DMS153 treated with DMSO at 0.1 percent for 48 hours (cell line): ENCODE measurements around the gene POLR3C.
"Not testable (repeated sequence)": the region's sequence is repeated elsewhere in the genome, so short reads cannot be mapped to it uniquely, and the experiment has no call there.

Experiments
- DNase-seq: peaks from one replicate; lab custom pipeline; 2025; ENCODE audit not compliant: unreplicated experiment; lab: John Stamatoyannopoulos, UW

The POLR3C gene, protein sequence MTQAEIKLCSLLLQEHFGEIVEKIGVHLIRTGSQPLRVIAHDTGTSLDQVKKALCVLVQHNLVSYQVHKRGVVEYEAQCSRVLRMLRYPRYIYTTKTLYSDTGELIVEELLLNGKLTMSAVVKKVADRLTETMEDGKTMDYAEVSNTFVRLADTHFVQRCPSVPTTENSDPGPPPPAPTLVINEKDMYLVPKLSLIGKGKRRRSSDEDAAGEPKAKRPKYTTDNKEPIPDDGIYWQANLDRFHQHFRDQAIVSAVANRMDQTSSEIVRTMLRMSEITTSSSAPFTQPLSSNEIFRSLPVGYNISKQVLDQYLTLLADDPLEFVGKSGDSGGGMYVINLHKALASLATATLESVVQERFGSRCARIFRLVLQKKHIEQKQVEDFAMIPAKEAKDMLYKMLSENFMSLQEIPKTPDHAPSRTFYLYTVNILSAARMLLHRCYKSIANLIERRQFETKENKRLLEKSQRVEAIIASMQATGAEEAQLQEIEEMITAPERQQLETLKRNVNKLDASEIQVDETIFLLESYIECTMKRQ

DNA sequence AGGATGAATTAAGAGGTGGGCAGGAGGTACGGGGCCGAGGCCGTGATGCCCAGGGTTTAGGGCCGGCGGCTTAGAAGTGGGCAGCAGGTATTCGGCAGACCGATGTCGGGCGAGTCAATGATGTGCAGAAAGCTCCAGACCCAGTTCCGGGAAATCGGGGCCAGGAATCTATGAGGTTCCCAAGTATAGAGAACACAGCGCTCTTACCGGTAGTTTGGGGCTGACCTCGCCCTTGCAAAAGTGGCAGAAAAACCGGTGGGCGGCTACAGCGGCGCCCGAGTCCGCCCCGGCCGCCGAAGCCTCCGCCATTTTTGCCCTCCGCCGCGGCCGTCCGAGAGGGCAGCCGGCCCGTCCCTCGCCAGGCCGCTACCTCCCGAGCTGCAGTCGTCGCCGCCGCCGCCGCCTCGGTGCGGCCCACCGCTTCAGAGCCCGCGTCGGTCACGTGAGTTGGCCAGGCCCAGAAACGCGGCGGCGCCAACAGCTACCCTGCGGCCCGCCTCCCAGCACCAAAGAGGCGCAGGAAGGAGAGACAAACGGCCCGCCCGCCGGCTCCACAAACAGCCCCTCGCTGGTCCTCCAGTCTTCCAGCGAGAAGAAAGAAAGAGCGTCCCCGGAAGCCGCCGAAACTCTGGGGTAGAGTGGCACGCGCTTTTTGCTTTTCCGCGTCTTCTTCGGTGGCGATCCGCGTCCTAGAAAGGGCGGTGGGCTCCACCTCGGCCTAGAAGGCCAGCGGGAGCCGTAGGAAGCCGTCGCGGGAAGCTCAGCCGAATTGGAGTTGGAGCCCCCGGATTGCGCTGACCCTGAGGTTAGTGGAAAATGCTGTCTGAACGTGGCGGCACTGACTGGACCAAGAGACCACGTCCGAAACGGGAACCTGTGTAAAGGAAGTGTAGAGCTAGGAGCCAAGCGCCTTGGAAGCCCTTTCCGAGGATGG lies at the start of gene POLR3C, which contains the start of gene RNF115:
TSS of gene POLR3C (plus strand) at position 636 of the 934 bp plus-strand sequence. CDS start 1,577 bp downstream, outside the sequence.
TSS of gene RNF115 (minus strand) at position 531 of the 934 bp plus-strand sequence. CDS start at position 309, 222 bp downstream.
- DNase-seq = peak; percentile 96

GRCh38 chr1:145777357-145778145 lies 46.4 kb upstream of the POLR3C start:
- DNase-seq = no peak

DNA sequence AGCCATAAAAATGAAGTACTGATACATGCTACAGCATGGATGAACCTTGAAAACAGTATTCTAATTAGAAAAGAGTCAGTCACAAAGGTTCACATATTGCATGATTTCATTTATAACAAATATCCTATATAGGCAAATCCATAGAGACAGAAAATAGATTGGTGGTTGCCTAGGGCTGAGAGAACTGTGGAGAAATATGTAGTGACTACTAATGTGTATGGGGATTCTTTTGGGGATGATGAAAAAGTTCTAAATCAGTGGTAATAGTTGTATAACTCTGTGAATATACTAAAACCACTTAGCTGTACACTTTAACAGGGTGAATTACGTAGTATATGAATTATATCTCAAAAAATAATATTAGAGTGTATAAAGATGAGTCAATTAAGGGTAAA lies 45.9 kb upstream of the POLR3C start:
- no peak for DNase-seq

DNA sequence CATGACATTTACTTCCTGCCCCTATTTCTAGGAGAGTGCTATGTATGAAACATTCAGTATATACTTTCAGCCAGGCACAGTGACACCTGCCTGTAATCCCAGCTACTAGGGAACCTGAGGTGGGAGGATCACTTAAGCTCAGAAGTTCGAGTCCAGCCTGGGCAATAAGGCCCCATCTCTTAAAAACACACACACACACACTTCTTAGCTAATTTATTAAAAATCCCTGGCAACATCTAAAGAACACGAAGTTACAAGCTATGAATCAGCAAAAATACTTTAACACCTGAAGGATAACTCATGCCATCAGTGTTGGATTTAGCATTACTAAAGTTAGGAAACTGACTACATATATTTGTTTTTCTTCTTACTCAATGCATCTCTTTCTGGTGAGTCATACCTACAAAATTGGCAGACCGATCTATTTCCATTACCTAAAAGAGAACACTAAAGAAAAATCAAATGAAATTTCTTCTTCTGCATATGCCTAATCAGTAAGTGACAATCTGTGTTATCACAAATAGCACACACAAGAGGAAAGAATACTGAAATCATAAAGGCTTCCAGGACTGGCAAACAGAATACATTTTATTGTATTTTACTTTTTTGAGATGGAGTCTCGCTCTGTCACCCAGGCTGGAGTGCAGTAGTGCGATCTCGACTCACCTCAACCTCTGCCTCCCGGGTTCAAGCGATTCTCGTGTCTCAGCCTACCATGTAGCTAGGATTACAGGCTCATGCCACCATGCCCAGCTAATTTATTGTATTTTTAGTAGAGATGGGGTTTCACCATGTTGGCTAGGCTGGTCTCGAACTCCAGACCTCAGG lies 41.5 kb upstream of the POLR3C start:
- DNase-seq = no peak

GRCh38 chr1:145784409-145784808 lies 39.6 kb upstream of the POLR3C start:
- no peak for DNase-seq

DNA sequence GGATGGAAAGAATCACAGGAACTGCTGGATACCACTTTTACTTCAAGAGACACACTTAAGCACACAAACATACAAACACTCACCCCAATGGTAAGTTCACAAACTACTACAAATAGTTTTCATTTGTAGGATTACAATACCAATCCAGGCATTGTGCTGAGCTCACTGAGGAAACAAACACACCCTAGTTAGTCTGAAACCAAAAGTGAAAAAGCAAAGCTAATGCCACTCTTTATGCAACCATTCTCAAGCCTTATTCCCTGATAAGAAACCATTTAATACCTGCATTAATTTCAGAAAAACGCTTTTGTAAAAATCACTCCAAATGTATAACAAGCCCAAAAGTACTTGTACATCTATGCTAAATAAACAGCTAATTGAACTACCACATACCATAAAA lies 38.5 kb upstream of the POLR3C start:
- no peak for DNase-seq

DNA sequence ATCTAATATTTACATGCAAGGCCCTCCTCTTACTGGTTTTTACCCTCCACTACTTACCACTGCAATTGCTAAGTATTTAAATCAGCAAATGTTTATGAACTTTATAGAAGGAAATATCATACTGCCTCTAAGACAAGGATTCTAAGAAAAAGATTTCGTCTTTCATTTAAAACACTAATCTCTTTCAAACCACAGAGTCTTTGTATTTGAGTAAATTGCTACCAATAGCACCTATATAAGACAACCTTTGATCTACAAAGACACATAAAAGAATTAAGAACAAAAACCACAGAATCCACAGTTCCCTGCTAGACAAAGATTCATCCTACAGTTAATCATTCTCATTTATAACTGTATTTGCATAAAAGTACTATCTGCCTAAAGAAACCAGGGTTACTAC lies 37.7 kb upstream of the POLR3C start:
- no peak for DNase-seq

- DNase-seq = no peak
Measured at GRCh38 chr1:145788580-145788979, 35.4 kb upstream of the POLR3C start.

- not testable (repeated sequence) for DNase-seq
Measured at GRCh38 chr1:145791860-145792259, 32.1 kb upstream of the POLR3C start.

- DNase-seq = no peak
Measured at GRCh38 chr1:145792484-145792883, 31.5 kb upstream of the POLR3C start.

DNA sequence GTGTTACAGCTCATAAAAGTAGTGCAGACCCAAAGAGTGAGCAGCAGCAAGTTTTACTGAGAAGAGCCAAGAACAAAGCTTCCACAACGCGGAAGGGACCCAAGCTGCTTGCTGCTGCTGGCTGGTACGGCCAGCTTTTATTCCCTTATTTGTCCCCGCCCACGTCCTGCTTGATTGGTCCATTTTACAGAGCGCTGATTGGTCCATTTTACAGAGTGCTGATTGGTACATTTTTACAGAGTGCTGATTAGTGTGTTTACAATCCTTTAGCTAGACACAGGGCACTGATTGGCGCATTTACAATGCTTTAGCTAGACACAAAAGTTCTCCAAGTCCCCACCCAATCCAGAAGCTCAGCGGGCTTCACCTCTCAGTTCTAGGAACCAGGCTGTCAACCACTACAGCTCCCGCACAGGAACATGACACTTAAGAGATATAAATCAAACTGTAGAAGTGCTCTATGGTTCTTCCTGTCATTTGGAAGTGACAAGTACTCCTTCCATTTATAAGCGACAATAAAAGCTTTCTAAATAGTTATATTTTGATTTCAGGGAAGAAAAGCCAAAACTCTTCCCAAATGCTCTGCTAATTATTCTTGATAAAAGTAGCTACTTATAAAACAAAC lies 28.6 kb upstream of the POLR3C start:
- DNase-seq = no peak

- DNase-seq = no peak
Measured at GRCh38 chr1:145796753-145797152, 27.2 kb upstream of the POLR3C start.

- no peak for DNase-seq
Measured at GRCh38 chr1:145799806-145800205, 24.2 kb upstream of the POLR3C start.

GRCh38 chr1:145804235-145805045 lies 19.6 kb upstream of the POLR3C start:
- no peak for DNase-seq

DNA sequence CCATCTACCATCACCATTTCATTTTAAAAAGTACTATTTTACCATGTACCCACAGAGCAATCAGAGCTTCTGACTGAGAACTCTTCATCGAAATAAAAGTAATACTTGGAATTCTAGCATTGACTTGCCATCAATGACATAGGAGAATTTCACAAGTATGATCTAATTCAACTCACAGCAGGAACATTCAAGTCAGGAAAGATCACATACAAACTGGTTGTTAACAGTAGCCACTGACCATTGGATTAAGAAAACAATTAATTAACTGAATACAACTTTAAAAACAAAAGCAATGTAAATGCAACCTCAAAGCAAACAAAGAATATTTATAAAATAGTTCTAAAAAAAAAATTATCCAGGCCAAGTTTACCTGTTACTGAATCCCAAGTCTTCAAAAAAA lies 18.9 kb upstream of the POLR3C start:
- no peak for DNase-seq

GRCh38 chr1:145806408-145806807 lies 17.6 kb upstream of the POLR3C start:
- DNase-seq = no peak

- no peak for DNase-seq
Measured at GRCh38 chr1:145806844-145807243, 17.2 kb upstream of the POLR3C start.

- not testable (repeated sequence) for DNase-seq
Measured at GRCh38 chr1:145812977-145813810, 10.8 kb upstream of the POLR3C start.
